Measurements from ENCODE around the gene TCEAL6. TPM values are rescaled to one million over a fixed set of nuclear protein-coding genes. Genes with fewer than 3 reads are reported as not detected.

Gene TCEAL6
- total RNA-seq, 1 donor from 2014 or later = 1.7 TPM

DNA sequence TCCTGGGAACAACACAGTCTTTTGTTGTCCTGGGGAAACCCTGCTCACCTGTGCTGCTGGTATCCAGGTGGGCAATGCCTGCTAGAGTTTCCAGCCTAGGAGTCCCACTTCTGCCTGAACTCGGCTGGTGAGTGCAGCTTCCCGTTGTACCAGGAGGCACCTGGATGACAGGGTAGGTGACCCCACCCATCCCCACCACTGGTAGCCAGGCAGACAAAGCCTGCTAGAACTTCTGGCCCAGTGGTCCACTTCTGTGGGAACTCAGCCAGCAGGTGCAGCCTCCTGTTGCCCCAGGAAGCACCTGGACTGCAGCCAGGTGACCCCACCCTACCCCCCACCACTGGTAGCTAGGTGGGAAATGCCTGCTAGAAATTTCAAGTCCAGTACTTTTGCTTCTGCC, 26.5 kb downstream of the TCEAL6 start:
- no peaks in the 10 kb centered on the region for H3K27me3 ChIP-seq
- no peaks in the 10 kb centered on the region for H3K36me3 ChIP-seq
- no peaks in the 10 kb centered on the region for H3K4me1 ChIP-seq
- no peak for DNase-seq (ENCODE audit: extremely low spot score in 2 of 2)
- H3K9me3 ChIP-seq = no peaks in the 10 kb centered on the region
- H3K27ac ChIP-seq = no peak overlapping the region
- intact Hi-C loops (cut with DNase I) = no loop called here
- no peak overlapping the region for H3K4me3 ChIP-seq
- TF ChIP-seq POLR2A (IDR thresholded peaks at IDR 0.05) (no peak), POLR2AphosphoS5 (IDR thresholded peaks at IDR 0.05; ENCODE audit: insufficient read depth in 1 of 2, low read depth in 1 of 2) (no peak)
- TF ChIP-seq, protein P1, sequence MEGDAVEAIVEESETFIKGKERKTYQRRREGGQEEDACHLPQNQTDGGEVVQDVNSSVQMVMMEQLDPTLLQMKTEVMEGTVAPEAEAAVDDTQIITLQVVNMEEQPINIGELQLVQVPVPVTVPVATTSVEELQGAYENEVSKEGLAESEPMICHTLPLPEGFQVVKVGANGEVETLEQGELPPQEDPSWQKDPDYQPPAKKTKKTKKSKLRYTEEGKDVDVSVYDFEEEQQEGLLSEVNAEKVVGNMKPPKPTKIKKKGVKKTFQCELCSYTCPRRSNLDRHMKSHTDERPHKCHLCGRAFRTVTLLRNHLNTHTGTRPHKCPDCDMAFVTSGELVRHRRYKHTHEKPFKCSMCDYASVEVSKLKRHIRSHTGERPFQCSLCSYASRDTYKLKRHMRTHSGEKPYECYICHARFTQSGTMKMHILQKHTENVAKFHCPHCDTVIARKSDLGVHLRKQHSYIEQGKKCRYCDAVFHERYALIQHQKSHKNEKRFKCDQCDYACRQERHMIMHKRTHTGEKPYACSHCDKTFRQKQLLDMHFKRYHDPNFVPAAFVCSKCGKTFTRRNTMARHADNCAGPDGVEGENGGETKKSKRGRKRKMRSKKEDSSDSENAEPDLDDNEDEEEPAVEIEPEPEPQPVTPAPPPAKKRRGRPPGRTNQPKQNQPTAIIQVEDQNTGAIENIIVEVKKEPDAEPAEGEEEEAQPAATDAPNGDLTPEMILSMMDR (IDR thresholded peaks at IDR 0.05) = no peak

DNA sequence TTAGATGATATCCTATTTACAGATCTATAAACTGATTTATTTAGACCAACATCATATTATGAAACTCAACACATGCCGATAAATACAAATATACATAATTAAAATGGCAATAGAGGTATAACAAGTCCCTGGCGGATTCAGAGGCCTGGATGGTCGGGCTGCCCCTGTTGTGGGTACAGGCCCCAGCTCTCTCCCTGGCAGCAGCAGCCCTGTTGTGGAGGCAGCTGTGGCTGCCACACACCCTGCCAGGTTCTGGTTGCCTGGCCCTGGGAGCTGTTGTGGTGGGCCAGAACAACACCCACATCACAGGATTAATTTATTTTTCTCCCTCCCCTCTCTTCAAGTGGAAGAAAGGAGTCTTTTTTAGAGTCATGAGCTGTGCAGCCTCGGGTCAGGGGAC, 28.9 kb downstream of the TCEAL6 start:
- H3K36me3 ChIP-seq = no peaks in the 10 kb centered on the region
- H3K27me3 ChIP-seq = no peaks in the 10 kb centered on the region
- H3K4me3 ChIP-seq = no peak overlapping the region
- intact Hi-C loops (cut with DNase I) = no loop called here
- no peak for TF ChIP-seq POLR2A (IDR thresholded peaks at IDR 0.05)
- no peak for TF ChIP-seq POLR2AphosphoS5 (IDR thresholded peaks at IDR 0.05; ENCODE audit: insufficient read depth in 1 of 2, low read depth in 1 of 2)
- TF ChIP-seq, protein P1 (IDR thresholded peaks at IDR 0.05) = no peak
- no peaks in the 10 kb centered on the region for H3K4me1 ChIP-seq
- no peaks in the 10 kb centered on the region for H3K9me3 ChIP-seq
- H3K27ac ChIP-seq = no peak overlapping the region
- DNase-seq (ENCODE audit: extremely low spot score in 2 of 2) = no peak

Other genes starting within 250 kb of the TCEAL6 start
- 8.3 TPM for gene ZMAT1, start 210.5 kb downstream of the TCEAL6 start, total RNA-seq
- gene TCEAL2, start 16.8 kb downstream of the TCEAL6 start, total RNA-seq = 14.7 TPM
- gene BEX5, start 13.5 kb upstream of the TCEAL6 start, total RNA-seq = not detected
- gene TCP11X1, start 72.8 kb upstream of the TCEAL6 start, total RNA-seq = not detected
- gene NXF2, start 104.7 kb upstream of the TCEAL6 start, total RNA-seq = not detected

Data from vagina (tissue), 2 donors.